BLaER1 treated with 17β-estradiol and CSF1 and Interleukin-3, amounts not matched to agents 10 nM and 100 nM (cell line): ENCODE measurements around the gene MPG.
A peak's percentile ranks its signal among the peaks of the same experiment; 100 is the strongest.
"Not testable (repeated sequence)": the region's sequence is repeated elsewhere in the genome, so short reads cannot be mapped to it uniquely, and the experiment has no call there.

Source experiments
- H3K27ac ChIP-seq, 11 experiments: shearing (Covaris generic); formaldehyde crosslinking; 2 replicates each; pipeline ENCODE4 v1.8.1; 2022
- H3K27me3 ChIP-seq, 11 experiments: shearing (Covaris generic); formaldehyde crosslinking; 2 replicates each; pipeline ENCODE4 v1.8.1; 2022
- H3K36me3 ChIP-seq, 11 experiments: shearing (Covaris generic); formaldehyde crosslinking; 2 replicates each; pipeline ENCODE4 v1.8.1; 2022
- H3K4me1 ChIP-seq, 10 experiments: shearing (Covaris generic); formaldehyde crosslinking; 2 replicates each; pipeline ENCODE4 v1.8.1; 2022
- H3K4me2 ChIP-seq, 11 experiments: shearing (Covaris generic); formaldehyde crosslinking; 2 replicates each; pipeline ENCODE4 v1.8.1; 2022
- H3K4me3 ChIP-seq, 10 experiments: shearing (Covaris generic); formaldehyde crosslinking; 2 replicates each; pipeline ENCODE4 v1.8.1; 2022
- H3K9ac ChIP-seq, 11 experiments: shearing (Covaris generic); formaldehyde crosslinking; 2 replicates each; pipeline ENCODE4 v1.8.1; 2022
- H3K9me3 ChIP-seq, 11 experiments: shearing (Covaris generic); formaldehyde crosslinking; replicated peaks in 1 of 11; 2 replicates each; pipeline ENCODE4 v1.8.1; 2022
- H4K20me1 ChIP-seq, 11 experiments: shearing (Covaris generic); formaldehyde crosslinking; 2 replicates each; pipeline ENCODE4 v1.8.1; 2022
- Cebpa-rat ChIP-seq, 11 experiments: shearing (Covaris generic); IDR thresholded peaks; 2 replicates each; pipeline ENCODE4 v1.8.1; 2022

MPG gene

GRCh38 chr16:36336-36984 is 41.6 kb upstream of the MPG start:
- no peak overlapping the region for H3K9ac ChIP-seq
- no peaks in the 10 kb centered on the region for H3K9me3 ChIP-seq
- H4K20me1 ChIP-seq, result peaks cover 0 to 56% (median 26%) of the 10 kb centered on the region in 11 experiments; a peak in 14 of 22 replicates
- H3K27me3 ChIP-seq, result no peaks in the 10 kb centered on the region
- peaks cover 0 to 58% (median 25%) of the 10 kb centered on the region in 11 experiments; a peak in 18 of 22 replicates for H3K36me3 ChIP-seq
- H3K4me1 ChIP-seq, result peaks cover 53 to 79% (median 75%) of the 10 kb centered on the region in 10 experiments
- H3K4me3 ChIP-seq, result no peak overlapping the region
- no peak for TF ChIP-seq Cebpa-rat (IDR thresholded peaks at IDR 0.05)
- peak overlapping the region in 3 of 11 experiments; percentile 41 to 72 (median 72); a peak in 6 of 22 replicates for H3K27ac ChIP-seq
- H3K4me2 ChIP-seq, result peak overlapping the region in 8 of 11 experiments; percentile 11 to 94 (median 90); a peak in 11 of 22 replicates

GRCh38 chr16:37511-37910 is 40.5 kb upstream of the MPG start:
- Histone ChIP-seq H4K20me1 (peaks cover 0 to 66% (median 26%) of the 10 kb centered on the region in 11 experiments; a peak in 14 of 22 replicates), H3K4me1 (peaks cover 55 to 84% (median 76%) of the 10 kb centered on the region in 10 experiments), H3K27me3 (no peaks in the 10 kb centered on the region), H3K9ac (peak overlapping the region in 3 of 11 experiments; percentile 17 to 36 (median 26); a peak in 3 of 22 replicates), H3K27ac (peak overlapping the region in 8 of 11 experiments; percentile 3 to 66 (median 46); a peak in 15 of 22 replicates), H3K9me3 (peaks cover 0 to 9% (median 0%) of the 10 kb centered on the region in 11 experiments; a peak in 3 of 22 replicates), H3K36me3 (peaks cover 5 to 68% (median 36%) of the 10 kb centered on the region in 11 experiments; a peak in 21 of 22 replicates), H3K4me3 (no peak overlapping the region), H3K4me2 (peak overlapping the region in 10 of 11 experiments; percentile 11 to 94 (median 82); a peak in 18 of 22 replicates)
- TF ChIP-seq Cebpa-rat (IDR thresholded peaks at IDR 0.05), result no peak

GRCh38 chr16:38206-38605 is 39.8 kb upstream of the MPG start:
- H4K20me1 ChIP-seq, result peaks cover 0 to 73% (median 26%) of the 10 kb centered on the region in 11 experiments; a peak in 15 of 22 replicates
- H3K36me3 ChIP-seq, result peaks cover 10 to 75% (median 43%) of the 10 kb centered on the region in 11 experiments
- H3K4me3 ChIP-seq, H3K27me3 ChIP-seq: not testable (repeated sequence)
- H3K4me1 ChIP-seq, result peaks cover 61 to 90% (median 82%) of the 10 kb centered on the region in 10 experiments
- peak overlapping the region in 8 of 11 experiments; percentile 19 to 66 (median 56); a peak in 13 of 22 replicates for H3K27ac ChIP-seq
- peak overlapping the region in 3 of 11 experiments; percentile 8 to 63 (median 61); a peak in 5 of 22 replicates for H3K9ac ChIP-seq
- peaks cover 0 to 11% (median 0%) of the 10 kb centered on the region in 11 experiments; a peak in 3 of 22 replicates for H3K9me3 ChIP-seq
- H3K4me2 ChIP-seq, result peak overlapping the region in 10 of 11 experiments; percentile 64 to 94 (median 82); a peak in 19 of 22 replicates

GRCh38 chr16:38941-39892 is 38.8 kb upstream of the MPG start:
- peak overlapping the region in 9 of 11 experiments; percentile 15 to 66 (median 55); a peak in 16 of 22 replicates for H3K27ac ChIP-seq
- H3K4me1 ChIP-seq, result peaks cover 56 to 86% (median 80%) of the 10 kb centered on the region in 10 experiments
- no peak overlapping the region for H3K4me3 ChIP-seq
- H3K36me3 ChIP-seq, result peaks cover 16 to 85% (median 52%) of the 10 kb centered on the region in 11 experiments
- peak overlapping the region; percentile 64 to 94 (median 81) for H3K4me2 ChIP-seq
- peaks cover 0 to 11% (median 0%) of the 10 kb centered on the region in 11 experiments; a peak in 3 of 22 replicates for H3K9me3 ChIP-seq
- no peaks in the 10 kb centered on the region for H3K27me3 ChIP-seq
- TF ChIP-seq Cebpa-rat (IDR thresholded peaks at IDR 0.05), result peak in 1 of 11 experiments; percentile 72; a peak in 3 of 22 replicates
- peaks cover 0 to 83% (median 33%) of the 10 kb centered on the region in 11 experiments; a peak in 16 of 22 replicates for H4K20me1 ChIP-seq
- peak overlapping the region in 7 of 11 experiments; percentile 28 to 63 (median 49); a peak in 10 of 22 replicates for H3K9ac ChIP-seq

- H3K27ac ChIP-seq, result no peak overlapping the region
- no peak overlapping the region for H3K4me3 ChIP-seq
- no peak overlapping the region for H3K4me2 ChIP-seq
- no peaks in the 10 kb centered on the region for H3K27me3 ChIP-seq
- H3K4me1 ChIP-seq, result peaks cover 37 to 77% (median 64%) of the 10 kb centered on the region in 10 experiments
- H3K36me3 ChIP-seq, result peaks cover 38 to 97% (median 75%) of the 10 kb centered on the region in 11 experiments
- H3K9me3 ChIP-seq, result peaks cover 0 to 11% (median 0%) of the 10 kb centered on the region in 11 experiments; a peak in 3 of 22 replicates
- TF ChIP-seq Cebpa-rat (IDR thresholded peaks at IDR 0.05), result no peak
- H4K20me1 ChIP-seq, result peaks cover 0 to 86% (median 40%) of the 10 kb centered on the region in 11 experiments; a peak in 15 of 22 replicates
- H3K9ac ChIP-seq, result no peak overlapping the region
Measured at GRCh38 chr16:41439-42068, 36.5 kb upstream of the MPG start.

- no peaks in the 10 kb centered on the region for H3K27me3 ChIP-seq
Measured at GRCh38 chr16:42069-42457, 36.0 kb upstream of the MPG start.

GRCh38 chr16:42691-43090 is 35.3 kb upstream of the MPG start:
- Histone ChIP-seq H3K27ac (no peak overlapping the region), H3K36me3 (peaks cover 46 to 97% (median 83%) of the 10 kb centered on the region in 11 experiments), H3K4me3 (no peak overlapping the region), H3K4me1 (peaks cover 37 to 66% (median 53%) of the 10 kb centered on the region in 10 experiments), H3K27me3 (no peaks in the 10 kb centered on the region), H3K4me2 (peak overlapping the region; percentile 14 to 42 (median 30); a peak in 20 of 22 replicates), H3K9ac (no peak overlapping the region), H3K9me3 (peaks cover 0 to 11% (median 0%) of the 10 kb centered on the region in 11 experiments; a peak in 3 of 22 replicates), H4K20me1 (peaks cover 0 to 88% (median 39%) of the 10 kb centered on the region in 11 experiments; a peak in 15 of 22 replicates)
- TF ChIP-seq Cebpa-rat (IDR thresholded peaks at IDR 0.05), result no peak

More at GRCh38 chr16:42069-42457, 36.0 kb upstream of the MPG start:
- no peak overlapping the region for H3K4me3 ChIP-seq
- H3K27ac ChIP-seq, result no peak overlapping the region
- peaks cover 0 to 11% (median 0%) of the 10 kb centered on the region in 11 experiments; a peak in 3 of 22 replicates for H3K9me3 ChIP-seq
- H3K9ac ChIP-seq, result no peak overlapping the region
- H3K4me2 ChIP-seq, result peak overlapping the region in 7 of 11 experiments; percentile 22 to 42 (median 35); a peak in 10 of 22 replicates
- H4K20me1 ChIP-seq, result peaks cover 0 to 86% (median 42%) of the 10 kb centered on the region in 11 experiments; a peak in 15 of 22 replicates
- no peak for TF ChIP-seq Cebpa-rat (IDR thresholded peaks at IDR 0.05)
- H3K36me3 ChIP-seq, result peaks cover 42 to 97% (median 78%) of the 10 kb centered on the region in 11 experiments
- H3K4me1 ChIP-seq, result peaks cover 37 to 72% (median 59%) of the 10 kb centered on the region in 10 experiments
